NCI-H146 treated with DMSO at 0.1 percent for 48 hours (cell line): ENCODE data around the gene SHCBP1.
"Not testable (repeated sequence)": the region's sequence is repeated elsewhere in the genome, so short reads cannot be mapped to it uniquely, and the experiment has no call there.

Source experiments
- DNase-seq: peaks from one replicate; lab custom pipeline; 2025; ENCODE audit not compliant: unreplicated experiment; lab: John Stamatoyannopoulos, UW

SHCBP1 gene, protein sequence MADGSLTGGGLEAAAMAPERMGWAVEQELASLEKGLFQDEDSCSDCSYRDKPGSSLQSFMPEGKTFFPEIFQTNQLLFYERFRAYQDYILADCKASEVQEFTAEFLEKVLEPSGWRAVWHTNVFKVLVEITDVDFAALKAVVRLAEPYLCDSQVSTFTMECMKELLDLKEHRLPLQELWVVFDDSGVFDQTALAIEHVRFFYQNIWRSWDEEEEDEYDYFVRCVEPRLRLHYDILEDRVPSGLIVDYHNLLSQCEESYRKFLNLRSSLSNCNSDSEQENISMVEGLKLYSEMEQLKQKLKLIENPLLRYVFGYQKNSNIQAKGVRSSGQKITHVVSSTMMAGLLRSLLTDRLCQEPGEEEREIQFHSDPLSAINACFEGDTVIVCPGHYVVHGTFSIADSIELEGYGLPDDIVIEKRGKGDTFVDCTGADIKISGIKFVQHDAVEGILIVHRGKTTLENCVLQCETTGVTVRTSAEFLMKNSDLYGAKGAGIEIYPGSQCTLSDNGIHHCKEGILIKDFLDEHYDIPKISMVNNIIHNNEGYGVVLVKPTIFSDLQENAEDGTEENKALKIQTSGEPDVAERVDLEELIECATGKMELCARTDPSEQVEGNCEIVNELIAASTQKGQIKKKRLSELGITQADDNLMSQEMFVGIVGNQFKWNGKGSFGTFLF

DNA sequence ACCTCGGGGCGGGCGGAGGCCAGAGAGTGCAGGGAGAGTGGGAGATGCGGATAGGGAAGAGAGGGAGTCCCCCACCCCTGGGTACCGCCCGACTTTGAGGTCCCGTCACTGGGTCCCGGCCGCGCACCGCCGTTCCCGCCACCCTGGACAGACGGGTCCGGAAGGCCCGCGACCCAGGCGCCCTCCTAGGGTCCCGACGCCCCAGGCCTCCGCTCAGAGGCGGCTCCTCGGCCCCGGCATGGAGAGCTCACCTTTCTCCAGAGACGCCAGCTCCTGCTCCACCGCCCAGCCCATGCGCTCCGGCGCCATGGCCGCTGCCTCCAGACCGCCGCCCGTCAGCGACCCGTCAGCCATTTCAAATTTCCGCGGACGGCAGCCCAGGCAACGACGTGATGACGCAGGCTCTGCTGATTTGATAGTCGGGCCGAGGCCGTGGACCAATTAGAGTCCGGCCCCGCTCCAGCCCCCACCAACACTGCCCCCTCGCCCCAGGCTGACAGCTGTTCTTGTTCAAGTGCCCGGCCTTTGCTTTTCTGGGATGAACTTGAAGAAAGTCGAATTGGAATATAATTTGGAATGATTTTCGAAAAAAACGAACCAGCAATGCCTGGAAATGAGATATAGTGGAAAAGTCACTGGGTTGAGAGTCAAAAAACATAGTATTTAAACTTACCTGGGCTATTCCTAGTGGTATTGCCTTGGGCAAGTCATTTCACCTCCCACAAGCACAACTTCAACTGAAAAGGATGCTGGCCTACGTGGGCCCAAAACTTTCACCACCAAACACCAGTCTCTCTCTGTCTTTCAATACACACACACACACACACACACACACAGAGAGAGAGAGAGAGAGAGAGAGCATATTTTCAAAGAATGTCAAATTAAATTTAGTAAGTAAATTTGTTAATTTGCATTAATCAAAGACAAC is at the start of gene SHCBP1:
Gene SHCBP1 (minus strand): TSS at position 374 of the 928 bp plus-strand sequence. CDS start 20 bp downstream, at position 354.
- DNase-seq, result peak; percentile 27

DNA sequence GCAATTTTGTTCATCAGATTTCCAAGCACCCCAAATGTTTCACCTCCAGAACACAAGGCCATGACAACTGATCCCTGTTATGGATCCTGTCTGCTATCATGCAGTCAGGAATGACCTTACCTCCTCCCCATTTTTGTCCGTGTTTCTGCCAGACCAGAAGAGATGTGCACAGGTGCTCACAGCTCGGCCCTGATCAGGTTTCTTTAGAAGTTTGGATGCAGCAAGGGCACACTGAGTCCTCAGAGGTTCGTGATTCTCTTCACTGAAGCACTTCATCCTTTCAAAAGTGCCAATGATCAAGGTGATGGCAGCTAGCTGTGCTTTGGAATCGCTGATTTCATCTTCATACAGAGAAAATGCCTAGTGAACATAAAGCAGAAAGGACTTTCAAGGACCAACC is 40.9 kb upstream of the SHCBP1 start:
- no peak for DNase-seq

DNA sequence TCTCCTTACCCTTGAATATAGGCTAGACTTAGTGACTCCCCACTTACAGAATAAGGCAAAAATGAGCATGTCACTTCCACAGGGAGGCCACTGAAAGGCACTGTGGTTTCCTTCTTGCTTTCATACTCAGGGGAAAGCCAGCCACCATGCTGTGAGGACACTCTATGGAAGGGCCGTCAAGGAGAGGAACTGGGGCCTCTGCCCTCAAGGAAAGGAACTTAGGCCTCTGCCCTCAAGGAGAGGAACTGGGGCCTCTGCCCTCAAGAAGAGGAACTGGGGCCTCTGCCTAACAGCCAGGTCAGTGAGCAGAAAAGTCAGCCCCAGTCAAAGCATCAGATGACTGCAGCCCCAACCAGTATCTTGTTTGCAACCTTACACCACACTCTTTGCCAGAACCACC is 37.7 kb upstream of the SHCBP1 start:
- no peak for DNase-seq

DNA sequence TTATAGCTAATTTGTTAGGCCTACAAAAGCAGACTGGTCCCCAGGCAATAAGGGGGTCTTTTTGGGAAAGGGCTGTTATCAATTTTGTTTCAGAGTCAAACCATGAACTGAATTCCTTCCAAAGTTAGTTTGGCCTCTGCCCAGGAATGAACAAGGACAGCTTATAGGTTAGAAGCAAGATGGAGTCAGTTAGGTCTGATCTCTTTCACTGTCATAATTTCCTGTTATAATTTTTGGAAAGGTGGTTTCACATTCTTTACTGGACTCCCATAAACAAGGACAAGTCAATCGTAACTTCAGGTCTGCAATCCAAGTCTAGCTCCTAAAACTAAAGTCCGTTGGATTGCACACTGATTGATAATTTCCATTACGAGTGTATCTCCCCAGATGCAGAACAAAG is 30.1 kb upstream of the SHCBP1 start:
- no peak for DNase-seq

DNA sequence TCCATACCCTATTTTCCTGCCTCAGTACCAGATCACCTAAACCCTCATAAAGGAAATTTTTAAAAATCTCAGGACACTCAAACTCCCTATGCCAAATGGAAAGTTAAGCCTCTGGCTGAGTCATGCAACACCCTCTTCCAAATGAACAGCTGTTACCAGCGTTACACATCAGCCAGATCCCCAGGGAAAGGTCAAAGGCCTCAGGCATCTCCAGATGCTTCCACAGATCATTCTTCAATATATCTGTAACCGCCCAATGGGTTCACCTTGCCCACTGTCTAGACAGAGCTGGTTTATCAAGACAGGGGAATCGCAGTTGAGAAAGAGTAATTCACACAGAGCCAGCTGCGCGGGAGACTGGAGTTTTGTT is 29.1 kb upstream of the SHCBP1 start:
- no peak for DNase-seq

DNA sequence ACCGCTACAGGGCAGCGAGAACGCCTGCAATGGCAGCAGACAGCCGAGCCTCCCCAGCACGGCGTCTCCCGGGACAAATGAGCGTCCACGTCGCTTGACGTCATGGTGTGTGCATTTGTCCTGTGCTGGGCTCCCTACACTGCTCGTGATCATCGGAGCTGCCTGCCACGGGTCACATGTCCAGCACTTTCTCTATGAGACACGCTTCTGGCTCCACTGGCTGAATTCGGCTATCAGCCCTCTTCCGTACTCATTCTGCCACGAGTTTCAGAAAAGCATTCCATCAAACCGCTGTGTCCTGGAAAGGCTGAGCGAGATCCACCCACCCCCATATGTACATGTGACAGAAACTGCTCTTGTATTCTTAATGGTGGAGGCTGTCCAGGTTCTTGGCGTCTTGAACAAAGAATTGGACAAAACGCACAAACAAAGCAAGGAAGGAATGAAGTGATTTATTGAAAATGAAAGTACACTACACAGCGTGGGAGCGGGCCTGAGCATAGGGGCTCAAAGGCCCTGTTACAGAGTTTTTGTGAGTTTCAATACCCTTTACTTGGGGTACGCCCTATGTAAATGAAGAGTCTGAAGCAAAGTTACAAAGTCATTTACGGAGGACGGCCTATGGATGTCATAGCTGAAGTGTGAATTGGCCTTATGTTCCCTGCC is 28.5 kb upstream of the SHCBP1 start:
- DNase-seq, result no peak

DNA sequence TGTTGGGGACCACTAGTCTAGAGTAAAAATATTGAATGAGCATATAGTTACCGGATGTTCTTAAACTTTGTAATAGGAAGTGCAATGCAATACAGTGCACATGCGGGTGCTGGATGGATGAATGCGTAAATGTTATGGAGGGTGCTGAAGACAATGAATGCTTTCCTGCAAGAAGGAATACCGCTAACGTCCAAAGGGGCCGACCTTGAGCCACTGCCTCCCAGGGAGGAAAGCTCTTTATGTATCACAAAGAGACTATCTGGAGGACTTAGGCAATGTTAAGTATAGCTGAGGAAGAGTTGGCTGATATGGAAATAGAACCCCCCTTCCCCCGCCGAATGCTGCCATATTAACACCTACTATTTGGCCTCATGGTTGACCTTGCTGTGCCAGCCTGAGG is 27.5 kb upstream of the SHCBP1 start:
- DNase-seq, result no peak

DNA sequence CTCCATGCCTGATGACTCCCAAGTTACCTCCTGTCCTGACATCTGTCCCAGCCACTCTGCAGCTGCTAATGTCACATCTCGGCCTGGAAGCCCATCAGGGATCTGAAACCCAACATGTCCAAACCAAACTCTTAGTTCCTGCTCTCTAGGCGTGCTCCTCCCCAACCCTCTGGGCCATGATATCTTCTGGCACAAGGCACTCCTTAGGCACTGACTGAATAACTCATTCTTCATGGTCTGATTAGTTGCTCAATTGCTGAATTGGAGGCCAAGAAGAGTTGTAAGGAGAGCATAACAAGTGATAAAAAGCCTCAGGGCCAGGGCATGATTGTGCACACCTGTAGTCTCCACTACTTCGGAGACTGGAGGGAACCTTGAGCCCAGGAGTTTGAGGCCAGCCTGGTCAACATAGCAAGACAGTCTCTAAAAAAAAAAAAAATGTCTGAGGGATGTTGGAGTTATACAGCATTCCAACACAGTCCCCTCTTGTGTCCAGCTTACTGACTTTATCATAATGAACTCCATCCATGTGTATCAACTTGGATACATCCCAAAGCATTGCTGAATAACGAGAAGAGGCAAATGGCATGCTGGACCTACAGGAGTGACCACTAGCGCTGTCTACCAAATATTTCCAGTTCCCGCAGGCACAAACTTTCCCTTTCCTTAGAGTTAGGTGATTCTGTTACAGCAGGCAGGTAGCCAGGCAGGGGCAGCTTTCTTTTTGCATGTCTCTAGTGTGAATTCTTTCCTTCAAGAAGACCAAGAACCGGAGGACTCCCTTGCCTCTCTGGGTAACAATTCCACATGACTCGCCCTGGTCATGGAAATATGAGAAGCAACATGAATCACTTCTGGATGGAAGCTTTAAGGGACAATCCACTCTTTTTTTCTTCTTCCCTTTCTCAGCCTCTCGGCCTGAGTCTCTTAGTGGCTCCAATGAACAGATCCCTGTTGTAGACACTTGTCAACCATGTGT is 18.1 kb upstream of the SHCBP1 start:
- DNase-seq, result no peak

DNA sequence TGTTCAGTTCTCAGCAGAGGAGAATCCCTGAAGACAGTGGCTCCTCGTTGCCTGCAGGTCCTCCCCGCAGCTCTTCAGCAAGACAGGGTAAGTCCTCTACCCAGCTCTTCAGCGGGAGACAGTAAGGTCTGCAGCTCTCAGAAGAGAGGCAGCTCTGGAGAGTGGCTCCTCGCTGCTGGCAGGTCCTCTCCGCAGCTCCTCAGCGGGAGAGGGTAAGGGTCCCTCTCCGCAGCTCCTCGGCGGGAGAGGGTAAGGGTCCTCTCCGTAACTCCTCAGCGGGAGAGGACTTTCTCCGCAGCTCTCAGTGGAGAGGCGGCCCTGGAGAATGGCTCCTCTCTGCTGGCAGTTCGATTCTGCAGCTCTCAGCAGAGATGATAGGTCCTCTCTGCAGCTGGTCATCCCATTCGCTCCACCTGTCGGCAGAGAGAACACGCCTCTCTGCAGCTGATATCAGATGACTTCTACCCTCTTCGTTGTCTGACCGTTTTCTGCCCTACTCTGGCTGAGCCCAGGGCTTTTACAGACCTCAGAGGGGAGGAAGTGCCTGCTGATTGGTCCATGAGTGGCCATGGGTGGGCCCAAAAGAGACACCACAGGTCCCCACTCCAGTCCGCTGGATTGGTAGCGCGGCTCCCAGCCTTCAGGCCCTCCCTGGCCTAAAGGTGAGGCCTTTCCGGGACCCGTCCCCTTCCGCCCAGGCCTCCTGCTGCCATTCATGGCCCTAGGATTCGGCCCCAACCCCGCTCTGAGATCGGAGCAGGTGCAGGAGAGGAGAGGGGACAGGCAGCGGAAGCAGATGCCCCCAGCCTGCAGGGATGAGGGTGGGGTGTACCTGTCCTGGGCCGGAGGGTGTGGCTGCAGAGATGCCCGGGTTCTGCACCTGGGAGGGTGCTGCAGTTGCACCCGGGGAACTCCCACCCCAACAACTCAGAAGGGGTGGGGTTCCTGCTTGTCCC is 11.9 kb upstream of the SHCBP1 start:
- peak; percentile 50 for DNase-seq

DNA sequence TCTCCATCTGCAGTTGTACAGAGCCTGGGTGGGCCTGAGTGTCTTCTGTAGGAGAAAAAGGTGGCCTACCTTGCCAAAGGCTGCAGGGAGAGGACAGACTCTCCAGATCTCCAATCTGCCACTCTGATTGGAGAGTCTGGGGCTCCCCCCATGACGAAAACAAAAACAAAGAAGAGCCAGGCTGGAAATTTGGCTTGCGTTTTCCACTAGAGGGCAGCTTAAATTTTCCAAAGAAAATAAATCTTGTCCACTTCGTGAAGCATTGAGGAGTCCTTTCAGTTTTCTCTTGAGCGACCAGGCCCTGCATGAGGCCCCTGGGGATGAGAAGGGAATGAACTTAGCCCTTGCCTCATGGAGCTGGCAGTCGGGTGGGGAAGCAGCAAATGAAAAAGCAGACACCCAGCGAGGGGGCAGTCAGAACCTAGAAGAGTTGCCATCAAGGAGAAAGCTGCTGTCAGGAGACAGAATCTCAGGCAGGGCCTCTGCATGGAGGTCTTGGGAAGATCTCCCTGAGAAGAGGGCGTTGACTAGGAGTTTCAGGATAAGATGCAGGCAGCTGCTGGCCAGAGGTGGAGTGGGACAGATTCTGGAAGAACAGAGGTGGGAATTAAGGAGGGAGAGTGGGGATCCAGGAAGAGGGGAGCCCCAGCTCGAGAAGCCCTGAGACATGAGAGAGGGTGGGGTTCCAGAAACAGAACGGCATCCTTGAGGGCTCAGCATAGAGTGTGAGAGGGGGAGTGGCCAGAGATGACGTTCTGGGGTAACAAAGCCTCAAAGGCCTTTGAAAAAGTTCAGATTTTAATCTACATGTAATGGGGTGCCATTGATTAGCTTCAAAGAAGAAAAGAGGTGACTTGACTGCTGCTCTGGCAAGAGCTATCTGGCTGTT is 8.4 kb upstream of the SHCBP1 start:
- no peak for DNase-seq

DNA sequence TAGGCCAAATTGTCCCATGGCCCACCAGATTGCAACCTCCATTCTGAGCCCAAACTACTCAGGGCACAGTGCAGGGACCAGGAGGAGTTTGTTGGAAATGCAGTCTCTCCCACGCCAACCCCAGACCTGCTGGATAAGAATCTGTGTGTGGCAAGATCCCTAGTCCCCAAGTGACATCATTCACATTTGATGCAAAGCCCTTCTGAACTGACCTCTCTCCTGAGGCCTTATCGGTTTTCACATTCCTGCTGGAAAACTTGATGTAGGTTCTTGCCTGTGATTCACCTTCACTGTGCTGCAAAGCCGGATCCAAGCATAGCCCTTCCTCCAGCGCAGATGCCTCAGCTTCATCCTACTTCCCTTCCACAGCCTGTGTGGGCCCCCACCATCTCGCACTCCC is 6.6 kb upstream of the SHCBP1 start:
- no peak for DNase-seq

DNA sequence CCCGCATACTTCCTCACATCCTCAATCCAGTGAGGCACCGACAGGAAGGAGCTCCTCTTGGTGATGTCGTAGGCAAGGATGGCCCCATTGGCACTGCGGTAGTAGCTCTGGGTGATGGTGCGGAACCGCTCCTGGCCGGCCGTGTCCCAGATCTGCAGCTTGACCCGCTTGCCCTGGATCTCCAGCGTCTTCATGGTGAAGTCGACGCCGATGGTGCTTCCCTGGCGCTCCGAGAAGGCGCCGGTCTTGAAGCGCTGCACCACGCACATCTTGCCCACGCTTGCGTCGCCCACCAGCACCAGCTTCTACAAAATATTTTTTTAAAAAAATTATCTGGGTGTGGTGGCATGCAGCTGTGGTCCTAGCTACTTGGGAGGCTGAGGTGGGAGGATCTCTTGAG is 5.5 kb upstream of the SHCBP1 start:
- DNase-seq, result not testable (repeated sequence)

DNA sequence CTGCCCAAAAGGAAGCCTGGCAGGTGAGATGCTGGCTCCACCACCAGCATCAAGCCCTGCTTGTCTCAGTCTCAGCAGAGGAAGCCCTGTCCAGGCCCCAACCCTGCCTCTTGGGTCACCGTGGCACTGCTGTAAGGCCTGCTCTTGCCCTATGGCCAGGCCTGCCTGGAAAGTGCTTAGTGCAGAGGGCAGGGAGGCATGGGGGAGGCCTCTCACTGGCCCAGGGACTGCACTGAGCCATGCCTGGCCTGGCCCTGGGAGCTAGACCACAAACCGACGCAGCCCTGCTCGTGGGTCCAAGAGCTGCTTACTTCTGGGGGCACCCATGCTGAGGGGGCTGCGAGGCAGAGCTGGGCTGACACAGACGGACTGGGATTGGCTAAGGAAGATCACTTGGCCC is 3.7 kb upstream of the SHCBP1 start:
- not testable (repeated sequence) for DNase-seq

DNA sequence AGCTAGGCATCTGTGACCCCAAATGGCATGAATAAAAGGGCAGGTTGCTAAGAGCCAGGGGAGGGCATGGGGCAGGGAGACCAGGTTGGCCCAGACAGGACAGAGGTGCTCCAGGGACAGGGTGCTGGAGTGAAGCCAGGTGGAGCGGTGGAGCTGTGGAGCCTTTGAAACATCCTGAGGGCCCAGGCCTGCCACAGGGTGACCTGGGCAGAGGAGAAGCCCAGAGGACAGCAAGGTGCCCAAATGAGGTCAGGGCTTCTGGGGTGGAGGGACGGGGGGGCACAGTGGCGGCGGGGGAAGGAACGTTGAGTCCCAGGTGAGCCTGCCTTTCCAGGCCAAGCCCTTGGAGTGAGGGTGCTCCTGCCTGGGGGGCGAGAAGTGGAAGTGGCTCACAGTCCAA is 2.5 kb upstream of the SHCBP1 start:
- not testable (repeated sequence) for DNase-seq

DNA sequence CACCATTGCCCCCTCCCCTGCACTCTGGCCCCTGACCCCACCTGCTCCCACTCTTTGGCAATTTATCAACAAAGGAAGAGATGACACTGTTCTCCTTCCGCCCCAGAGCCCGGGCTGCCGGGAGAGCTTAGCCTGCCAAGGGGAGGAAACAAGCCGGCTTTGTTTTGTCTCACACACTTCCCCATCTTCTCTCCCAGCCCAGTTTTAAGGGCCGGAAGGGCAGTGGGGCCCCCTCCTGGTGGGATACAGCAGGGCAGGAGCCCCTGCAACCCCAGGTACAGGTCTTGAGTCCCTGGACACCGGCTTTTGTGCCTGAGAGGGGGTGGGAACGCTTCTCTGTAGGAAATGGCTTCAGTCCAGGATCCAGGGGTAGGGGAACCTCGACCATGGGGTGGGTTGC is 2.1 kb upstream of the SHCBP1 start:
- not testable (repeated sequence) for DNase-seq

DNA sequence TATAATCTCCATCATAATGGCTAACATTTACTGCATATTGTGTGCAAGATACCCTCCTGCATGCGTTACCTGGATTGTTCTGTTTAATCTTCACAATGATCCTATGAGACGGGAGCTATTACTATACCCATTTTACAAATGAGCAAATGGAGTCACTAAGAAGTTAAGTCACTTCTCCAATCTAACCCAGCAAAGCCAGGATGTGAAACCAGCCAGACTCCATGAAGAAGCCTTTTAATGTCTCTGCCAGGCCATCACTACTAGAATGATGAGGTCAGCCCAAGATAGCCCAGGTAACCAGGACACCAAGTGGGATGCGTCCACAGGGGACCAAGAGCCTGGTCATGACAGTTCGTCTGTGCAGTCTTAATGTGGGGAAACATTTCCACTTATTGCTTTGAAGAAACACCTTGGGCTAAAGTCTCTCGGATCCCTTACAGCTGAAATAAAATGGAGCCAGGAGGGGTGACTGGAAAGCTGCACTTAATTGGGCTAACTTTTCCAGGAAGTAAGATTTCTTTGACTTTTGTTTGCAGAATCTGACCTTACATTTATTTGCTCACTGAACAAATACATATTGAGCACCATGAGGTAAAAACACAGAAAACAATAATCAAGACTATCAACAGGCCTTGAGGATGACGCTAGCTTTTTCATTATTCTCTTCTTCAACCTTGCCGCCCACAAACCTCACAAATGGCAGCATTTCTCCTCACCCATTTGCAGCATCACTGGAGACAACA is 926 bp upstream of the SHCBP1 start:
- no peak for DNase-seq
